Prostate gland (tissue), 2 donors: ENCODE data around the gene USP50.
"Not testable (repeated sequence)": the region's sequence is repeated elsewhere in the genome, so short reads cannot be mapped to it uniquely, and the experiment has no call there.

ENCODE experiments used
- CTCF ChIP-seq, 4 experiments: fragments of 200-600 bp in 2 of 4; fragments of 450-650 bp in 2 of 4; sonication (generic) in 2 of 4; IDR thresholded peaks; 1 replicate in 3 of 4; 2 replicates in 1 of 4; pipeline ENCODE4 v1.5.1; 2016 to 2019; ENCODE audit warnings: antibody characterized with exemption in 4 of 4, mild to moderate bottlenecking in 2 of 4, moderate library complexity in 2 of 4
- POLR2A ChIP-seq: fragments of 450-650 bp; IDR thresholded peaks from one replicate; pipeline ENCODE4 v1.6.1; 2016; ENCODE audit warnings: antibody characterized with exemption, mild to moderate bottlenecking
- POLR2AphosphoS5 ChIP-seq: sonication (generic); formaldehyde crosslinking; IDR thresholded peaks from one replicate; pipeline ENCODE4 v1.6.1; 2017; ENCODE audit warnings: antibody characterized with exemption

- TF ChIP-seq CTCF (IDR thresholded peaks at IDR 0.05); POLR2A; POLR2AphosphoS5: not testable (repeated sequence)
These were observed 27.4 kb upstream of the USP50 start for GRCh38 chr15:50573842-50574241.
